Endothelial cell (in vitro differentiated cells): ENCODE measurements around the gene CRLF2. TPM values are rescaled to one million over a fixed set of nuclear protein-coding genes. Genes with fewer than 3 reads are reported as not detected.
"Not testable (repeated sequence)": the region's sequence is repeated elsewhere in the genome, so short reads cannot be mapped to it uniquely, and the experiment has no call there.

Experiments used
- DNase-seq: peaks from one replicate; pipeline ENCODE4 v3.0.0; 2021; ENCODE audit warnings: low spot score
- H3K27ac Mint-ChIP-seq: one replicate; pipeline ENCODE4 v1.8.0; 2021; ENCODE audit warnings: mixed read lengths, inconsistent platforms; ENCODE audit not compliant: unreplicated experiment
- H3K27me3 Mint-ChIP-seq: one replicate; pipeline ENCODE4 v1.8.0; 2021; ENCODE audit warnings: mild to moderate bottlenecking, moderate library complexity, mixed read lengths, inconsistent platforms; ENCODE audit not compliant: unreplicated experiment
- H3K36me3 Mint-ChIP-seq: one replicate; pipeline ENCODE4 v1.8.0; 2021; ENCODE audit warnings: mild to moderate bottlenecking, low read depth, mixed read lengths, inconsistent platforms; ENCODE audit not compliant: unreplicated experiment
- H3K4me1 Mint-ChIP-seq: one replicate; pipeline ENCODE4 v1.8.0; 2021; ENCODE audit warnings: mild to moderate bottlenecking, mixed read lengths, inconsistent platforms; ENCODE audit not compliant: unreplicated experiment
- H3K4me3 Mint-ChIP-seq: one replicate; pipeline ENCODE4 v1.8.0; 2021; ENCODE audit warnings: mild to moderate bottlenecking, mixed read lengths, inconsistent platforms; ENCODE audit not compliant: unreplicated experiment
- H3K9me3 Mint-ChIP-seq: one replicate; pipeline ENCODE4 v1.8.0; 2021; ENCODE audit warnings: mixed read lengths, inconsistent platforms; ENCODE audit not compliant: unreplicated experiment
- CTCF ChIP-seq: fragments of 200-600 bp; sonication (generic); IDR thresholded peaks from one replicate; pipeline ENCODE4 v1.5.0; 2021; ENCODE audit warnings: antibody characterized with exemption; ENCODE audit not compliant: unreplicated experiment
- total RNA-seq: library from RNA; stranded (reverse); fragmentation: NEBNext Ultra II Directional; extraction: Animal tissue kit (Norgen Biotek cat#: 25700); gene quantifications from one replicate; pipeline ENCODE4 v1.2.1, GENCODE V29; 2021; ENCODE audit not compliant: unreplicated experiment

Gene CRLF2
- total RNA-seq, 1 donor from 2014 or later: not detected

GRCh38 chrX:1181170-1181569, 31.3 kb downstream of the CRLF2 start:
- no peaks in the 10 kb centered on the region for H3K4me1 Mint-ChIP-seq
- no peak for DNase-seq
- H3K4me3 Mint-ChIP-seq: no peak overlapping the region
- no peak overlapping the region for H3K27ac Mint-ChIP-seq
- peaks cover 8% of the 10 kb centered on the region for H3K27me3 Mint-ChIP-seq
- H3K36me3 Mint-ChIP-seq: no peaks in the 10 kb centered on the region
- H3K9me3 Mint-ChIP-seq: peaks cover 18% of the 10 kb centered on the region
- TF ChIP-seq CTCF: no peak

GRCh38 chrX:1178580-1179057, 33.8 kb downstream of the CRLF2 start:
- Mint-ChIP-seq H3K36me3 (no peaks in the 10 kb centered on the region), H3K27me3 (peaks cover 8% of the 10 kb centered on the region), H3K9me3 (peaks cover 14% of the 10 kb centered on the region), H3K4me3 (no peak overlapping the region), H3K4me1 (no peaks in the 10 kb centered on the region), H3K27ac (no peak overlapping the region)
- no peak for TF ChIP-seq CTCF
- DNase-seq: no peak

GRCh38 chrX:1176531-1177320, 35.7 kb downstream of the CRLF2 start:
- H3K27me3 Mint-ChIP-seq, H3K36me3 Mint-ChIP-seq, H3K27ac Mint-ChIP-seq, DNase-seq, H3K4me3 Mint-ChIP-seq, H3K4me1 Mint-ChIP-seq: not testable (repeated sequence)
- H3K9me3 Mint-ChIP-seq: peaks cover 24% of the 10 kb centered on the region

GRCh38 chrX:1174609-1175545, 37.6 kb downstream of the CRLF2 start:
- not testable (repeated sequence) for H3K4me1 Mint-ChIP-seq, H3K27ac Mint-ChIP-seq, DNase-seq, H3K4me3 Mint-ChIP-seq, H3K27me3 Mint-ChIP-seq
- H3K36me3 Mint-ChIP-seq: peaks cover 10% of the 10 kb centered on the region
- H3K9me3 Mint-ChIP-seq: peaks cover 27% of the 10 kb centered on the region

- not testable (repeated sequence) for DNase-seq
These were observed 39.0 kb downstream of the CRLF2 start for GRCh38 chrX:1173435-1173834.

GRCh38 chrX:1172496-1172895, 40.0 kb downstream of the CRLF2 start:
- no peak for TF ChIP-seq CTCF
- Mint-ChIP-seq H3K27me3 (peaks cover 9% of the 10 kb centered on the region), H3K27ac (no peak overlapping the region), H3K4me1 (no peaks in the 10 kb centered on the region), H3K4me3 (no peak overlapping the region), H3K9me3 (peaks cover 29% of the 10 kb centered on the region), H3K36me3 (peaks cover 15% of the 10 kb centered on the region)
- no peak for DNase-seq

More at GRCh38 chrX:1173435-1173834, 39.0 kb downstream of the CRLF2 start:
- H3K36me3 Mint-ChIP-seq: peaks cover 13% of the 10 kb centered on the region
- not testable (repeated sequence) for H3K4me1 Mint-ChIP-seq, H3K27ac Mint-ChIP-seq, H3K27me3 Mint-ChIP-seq, H3K4me3 Mint-ChIP-seq
- H3K9me3 Mint-ChIP-seq: peaks cover 24% of the 10 kb centered on the region

GRCh38 chrX:1171915-1172314, 40.5 kb downstream of the CRLF2 start:
- H3K27me3 Mint-ChIP-seq, H3K4me3 Mint-ChIP-seq, DNase-seq, H3K4me1 Mint-ChIP-seq, H3K27ac Mint-ChIP-seq: not testable (repeated sequence)
- peaks cover 15% of the 10 kb centered on the region for H3K36me3 Mint-ChIP-seq
- peaks cover 34% of the 10 kb centered on the region for H3K9me3 Mint-ChIP-seq
